ENCODE results near the gene GNB2.
"Not testable (repeated sequence)": the region's sequence is repeated elsewhere in the genome, so short reads cannot be mapped to it uniquely, and the experiment has no call there.

GNB2 gene

DNA sequence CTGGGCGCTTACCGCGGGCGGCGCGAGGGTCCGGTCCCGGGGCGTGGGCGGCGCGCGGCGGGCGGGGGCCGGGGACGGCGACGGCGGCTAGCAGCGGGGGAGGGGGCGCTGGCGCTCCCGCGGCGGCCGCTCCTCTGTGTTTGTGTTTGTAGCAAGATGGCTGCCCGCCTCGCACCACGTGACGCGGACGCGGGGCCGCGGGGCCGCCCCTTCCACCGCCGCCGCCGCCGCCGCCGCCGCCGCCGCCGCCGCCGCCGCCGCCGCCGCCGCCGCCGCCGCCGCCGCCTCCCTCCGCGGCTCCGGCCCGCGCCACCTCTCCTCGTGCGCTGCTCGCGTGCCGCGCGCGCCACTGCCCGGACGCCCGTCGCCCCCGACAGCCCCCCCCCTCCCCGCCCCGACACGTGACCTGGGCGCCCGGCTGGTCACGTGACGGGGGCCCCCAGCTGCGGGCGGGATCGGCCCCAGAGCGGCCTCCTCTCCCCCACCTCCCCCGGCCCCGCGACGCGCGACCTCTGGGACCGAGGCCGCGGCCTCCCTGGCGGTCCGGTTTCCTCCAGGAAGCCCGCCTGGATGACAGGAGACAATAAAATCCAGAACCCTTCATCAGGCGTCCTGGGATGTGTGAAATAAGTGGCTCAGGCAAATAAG is 20.7 kb downstream of the GNB2 start, which contains the start of gene GIGYF1:
GIGYF1 (minus strand) TSS at position 153 of the 648 bp plus-strand sequence. CDS start 6,012 bp downstream, outside the sequence.
- DNase-seq (ENCODE audit: low read depth, low spot score) = no peak

DNA sequence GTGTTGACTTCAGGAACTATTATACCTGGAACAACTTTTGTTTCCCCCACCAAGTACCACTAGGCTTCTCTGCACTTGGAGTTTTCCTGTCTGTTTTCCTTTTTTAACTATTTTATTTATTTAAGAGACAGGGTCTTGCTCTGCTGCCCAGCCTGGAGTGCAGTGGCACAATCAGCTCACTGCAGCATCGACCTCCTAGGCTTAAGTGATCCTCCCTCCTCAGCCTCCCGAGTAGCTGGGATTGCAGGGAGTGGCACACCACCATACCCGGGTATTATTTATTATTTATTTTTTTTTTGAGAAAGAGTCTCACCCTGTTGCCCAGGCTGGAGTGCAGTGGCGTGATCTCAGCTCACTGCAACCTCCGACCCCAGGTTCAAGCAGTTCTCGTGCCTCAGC is 22.6 kb downstream of the GNB2 start:
- no peak for DNase-seq (ENCODE audit: low read depth, low spot score)

- DNase-seq (ENCODE audit: low read depth, low spot score) = no peak
Observed at GRCh38 chr7:100699018-100699417, 25.5 kb downstream of the GNB2 start.

DNA sequence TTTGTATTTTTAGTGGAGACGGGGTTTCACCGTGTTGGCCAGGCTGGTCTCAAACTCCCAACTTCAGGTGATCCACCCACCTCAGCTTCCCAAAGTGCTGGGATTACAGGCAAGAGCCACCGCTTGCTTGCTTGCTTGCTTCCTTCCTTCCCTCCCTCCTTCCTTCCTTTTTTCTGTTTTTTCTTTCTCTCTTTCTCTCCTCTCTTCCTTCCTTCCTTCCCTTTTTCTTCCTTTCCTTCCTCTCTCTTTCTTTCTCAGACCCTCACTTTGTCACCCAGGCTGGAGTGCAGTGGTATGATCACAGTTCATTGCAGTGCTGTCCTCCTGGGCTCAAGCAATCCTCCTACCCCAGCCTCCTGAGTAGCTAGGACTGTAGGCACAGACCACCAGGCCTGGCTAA is 27.5 kb downstream of the GNB2 start:
- not testable (repeated sequence) for DNase-seq (ENCODE audit: low read depth, low spot score)

GRCh38 chr7:100705320-100705752 is 31.8 kb downstream of the GNB2 start:
- DNase-seq (ENCODE audit: low read depth, low spot score) = peak; percentile 94

DNA sequence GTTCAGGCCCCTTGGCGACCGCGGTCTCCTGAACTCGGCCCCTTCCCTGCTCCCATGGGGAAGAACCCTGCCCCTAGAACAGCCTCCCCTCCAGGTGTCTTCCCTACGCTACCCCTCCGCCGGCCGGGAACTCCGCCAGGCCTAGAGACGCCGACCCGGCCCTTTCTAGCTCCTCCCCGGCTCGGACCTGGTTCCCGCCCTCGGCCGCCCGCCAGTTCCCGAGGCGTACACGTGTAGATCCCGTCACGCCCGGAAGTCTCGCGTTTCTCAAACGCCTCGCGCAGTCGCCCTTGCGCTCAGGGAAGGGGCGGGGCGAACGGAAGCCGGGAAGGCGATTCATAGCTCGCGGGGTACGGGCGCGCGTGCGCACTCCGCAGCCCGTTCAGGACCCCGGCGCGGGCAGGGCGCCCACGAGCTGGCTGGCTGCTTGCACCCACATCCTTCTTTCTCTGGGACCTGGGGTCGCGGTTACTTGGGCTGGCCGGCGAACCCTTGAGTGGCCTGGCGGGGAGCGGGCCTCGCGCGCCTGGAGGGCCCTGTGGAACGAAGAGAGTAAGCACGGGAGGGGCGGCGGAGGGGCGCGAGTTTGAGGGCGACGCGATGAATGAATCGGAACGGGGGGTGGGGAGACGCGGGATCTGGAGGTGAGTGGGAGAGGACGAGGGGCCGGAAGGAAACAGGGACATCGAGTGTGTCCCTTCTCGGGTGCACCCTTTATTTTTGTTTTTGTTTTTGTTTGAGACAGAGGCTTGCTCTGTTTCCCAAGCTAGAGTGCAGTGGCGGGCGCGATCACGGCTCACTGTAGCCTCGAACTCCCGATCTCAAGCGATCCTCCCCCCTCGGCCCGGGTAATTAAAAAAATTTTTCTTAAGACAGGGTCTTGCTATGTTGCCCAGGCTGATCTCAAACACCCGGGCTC is 32.5 kb downstream of the GNB2 start, which contains the start of gene POP7:
POP7 (plus strand) TSS at position 369 of the 919 bp plus-strand sequence. CDS start 710 bp downstream, outside the sequence.
- peak; percentile 98 for DNase-seq (ENCODE audit: low read depth, low spot score)

DNA sequence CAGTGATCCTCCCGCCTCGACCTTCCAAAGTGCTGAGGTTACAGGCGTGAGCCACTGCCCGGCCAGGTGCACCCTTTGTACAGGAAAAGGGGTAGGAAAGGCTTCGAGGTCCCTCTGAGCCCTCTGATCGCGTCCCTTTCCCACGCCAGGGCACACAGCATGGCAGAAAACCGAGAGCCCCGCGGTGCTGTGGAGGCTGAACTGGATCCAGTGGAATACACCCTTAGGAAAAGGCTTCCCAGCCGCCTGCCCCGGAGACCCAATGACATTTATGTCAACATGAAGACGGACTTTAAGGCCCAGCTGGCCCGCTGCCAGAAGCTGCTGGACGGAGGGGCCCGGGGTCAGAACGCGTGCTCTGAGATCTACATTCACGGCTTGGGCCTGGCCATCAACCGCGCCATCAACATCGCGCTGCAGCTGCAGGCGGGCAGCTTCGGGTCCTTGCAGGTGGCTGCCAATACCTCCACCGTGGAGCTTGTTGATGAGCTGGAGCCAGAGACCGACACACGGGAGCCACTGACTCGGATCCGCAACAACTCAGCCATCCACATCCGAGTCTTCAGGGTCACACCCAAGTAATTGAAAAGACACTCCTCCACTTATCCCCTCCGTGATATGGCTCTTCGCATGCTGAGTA is 33.3 kb downstream of the GNB2 start:
- DNase-seq (ENCODE audit: low read depth, low spot score) = no peak

DNA sequence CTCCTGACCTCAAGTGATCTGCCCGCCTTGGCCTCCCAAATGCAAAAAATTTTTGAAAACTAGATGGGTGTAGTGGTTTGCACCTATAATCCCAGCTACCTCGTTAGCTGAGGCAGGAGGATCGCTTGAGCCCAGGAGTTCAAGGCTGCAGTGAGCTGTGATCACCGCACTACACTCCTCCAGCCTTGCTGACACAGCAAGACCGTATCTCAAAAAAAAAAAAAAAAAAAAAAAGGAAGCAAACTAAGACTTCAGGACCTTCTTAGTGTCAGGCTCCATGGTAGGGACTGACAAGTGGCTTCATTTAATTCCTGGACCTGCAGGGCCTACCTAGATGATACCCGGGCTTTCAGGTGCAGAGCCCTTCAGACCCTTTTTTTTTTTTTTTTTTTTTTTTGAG is 34.9 kb downstream of the GNB2 start:
- DNase-seq (ENCODE audit: low read depth, low spot score) = no peak

- no peak for DNase-seq (ENCODE audit: low read depth, low spot score)
Observed at GRCh38 chr7:100710452-100710851, 36.9 kb downstream of the GNB2 start.

- DNase-seq (ENCODE audit: low read depth, low spot score) = no peak
Observed at GRCh38 chr7:100711369-100711768, 37.8 kb downstream of the GNB2 start.

- DNase-seq (ENCODE audit: low read depth, low spot score) = no peak
Observed at GRCh38 chr7:100714725-100715124, 41.2 kb downstream of the GNB2 start.

- DNase-seq (ENCODE audit: low read depth, low spot score) = not testable (repeated sequence)
Observed at GRCh38 chr7:100717073-100717472, 43.5 kb downstream of the GNB2 start.

DNA sequence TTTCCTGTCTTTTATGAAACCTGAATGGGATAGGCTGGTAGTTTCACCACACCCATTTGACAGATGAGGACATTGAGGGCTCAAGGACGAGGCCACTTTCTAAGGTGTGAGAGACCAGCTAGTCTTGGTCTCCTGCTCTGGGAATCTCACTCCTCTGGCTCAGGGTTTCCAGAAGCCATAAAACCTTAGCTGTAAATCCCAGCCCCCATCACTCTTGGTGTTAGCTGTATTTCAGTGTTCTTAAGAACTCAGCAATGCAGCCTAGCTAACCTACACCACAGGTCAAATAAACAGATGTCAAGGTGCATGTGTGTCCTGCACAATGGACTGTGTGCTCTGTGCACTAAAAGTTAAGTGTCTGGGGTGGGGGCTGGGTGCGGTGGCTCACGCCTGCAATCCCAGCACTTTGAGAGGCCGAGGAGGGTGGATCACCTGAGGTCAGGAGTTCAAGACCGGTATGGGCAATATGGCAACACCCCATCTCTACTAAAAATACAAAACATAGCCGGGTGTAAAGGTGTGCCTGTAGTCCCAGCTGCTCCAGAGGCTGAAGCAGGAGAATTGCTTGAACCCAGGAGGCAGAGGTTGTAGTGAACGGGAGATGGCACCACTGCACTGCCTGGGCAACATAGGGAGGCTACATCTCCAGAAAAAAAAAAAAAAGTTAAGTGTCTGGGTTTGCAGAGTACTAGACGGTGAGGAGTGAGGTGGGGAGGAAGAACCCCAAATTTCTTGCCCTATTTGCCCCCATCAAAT is 46.2 kb downstream of the GNB2 start:
- peak; percentile 18 for DNase-seq (ENCODE audit: low read depth, low spot score)

GRCh38 chr7:100720279-100720670 is 46.7 kb downstream of the GNB2 start, which contains the start of gene EPO:
TSS of gene EPO (plus strand) at chr7:100720468. CDS start at chr7:100720981, 513 bp downstream.
- no peak for DNase-seq (ENCODE audit: low read depth, low spot score)

- peak; percentile 14 for DNase-seq (ENCODE audit: low read depth, low spot score)
Observed at GRCh38 chr7:100720671-100721504, 47.3 kb downstream of the GNB2 start.

DNA sequence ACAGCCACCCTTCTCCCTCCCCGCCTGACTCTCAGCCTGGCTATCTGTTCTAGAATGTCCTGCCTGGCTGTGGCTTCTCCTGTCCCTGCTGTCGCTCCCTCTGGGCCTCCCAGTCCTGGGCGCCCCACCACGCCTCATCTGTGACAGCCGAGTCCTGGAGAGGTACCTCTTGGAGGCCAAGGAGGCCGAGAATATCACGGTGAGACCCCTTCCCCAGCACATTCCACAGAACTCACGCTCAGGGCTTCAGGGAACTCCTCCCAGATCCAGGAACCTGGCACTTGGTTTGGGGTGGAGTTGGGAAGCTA is 47.9 kb downstream of the GNB2 start:
- DNase-seq (ENCODE audit: low read depth, low spot score) = no peak

- no peak for DNase-seq (ENCODE audit: low read depth, low spot score)
Observed at GRCh38 chr7:100722480-100723212, 49.1 kb downstream of the GNB2 start.

DNA sequence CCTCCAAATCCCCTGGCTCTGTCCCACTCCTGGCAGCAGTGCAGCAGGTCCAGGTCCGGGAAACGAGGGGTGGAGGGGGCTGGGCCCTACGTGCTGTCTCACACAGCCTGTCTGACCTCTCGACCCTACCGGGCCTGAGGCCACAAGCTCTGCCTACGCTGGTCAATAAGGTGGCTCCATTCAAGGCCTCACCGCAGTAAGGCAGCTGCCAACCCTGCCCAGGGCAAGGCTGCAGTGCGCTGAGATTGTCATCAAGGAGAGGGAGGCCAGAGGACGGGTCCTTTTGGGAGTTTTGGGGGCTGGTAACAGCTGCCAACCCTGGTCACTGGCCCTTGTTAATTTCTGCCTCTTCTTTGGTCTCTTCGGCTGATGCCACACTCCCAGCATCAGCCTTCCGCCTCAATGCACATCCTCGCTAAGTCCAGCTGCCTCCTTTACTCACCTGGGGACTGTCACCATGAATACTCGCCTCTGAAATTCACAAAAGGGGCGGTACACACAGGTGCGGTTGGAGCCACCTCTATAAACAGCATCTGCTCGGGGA is 50.3 kb downstream of the GNB2 start:
- DNase-seq (ENCODE audit: low read depth, low spot score) = peak; percentile 18

DNA sequence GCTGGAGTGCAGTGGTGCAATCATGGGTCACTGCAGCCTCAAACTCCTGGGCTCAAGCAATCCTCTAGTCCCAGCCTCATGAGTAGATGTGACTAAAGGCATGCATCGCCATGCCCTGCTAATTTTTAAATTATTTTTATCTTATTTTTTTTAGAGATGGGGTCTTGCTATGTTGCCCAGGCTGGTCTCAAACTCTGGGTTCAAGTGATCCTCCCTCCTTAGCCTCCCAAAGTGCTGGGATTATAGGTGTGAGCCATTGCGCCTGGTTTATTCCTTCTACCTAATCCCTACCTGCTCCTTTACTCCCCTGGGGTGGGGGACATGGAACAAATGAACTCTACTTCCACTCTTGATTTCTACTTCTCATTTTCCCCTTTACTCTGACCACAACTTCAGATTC is 50.8 kb downstream of the GNB2 start:
- not testable (repeated sequence) for DNase-seq (ENCODE audit: low read depth, low spot score)
